Activated CD4-positive, alpha-beta memory T cell treated with anti-CD3 and anti-CD28 coated beads for 36 hours (primary cell): ENCODE data around the gene EIF5B. TPM values are rescaled to one million over a fixed set of nuclear protein-coding genes. Genes with fewer than 3 reads are reported as not detected.

Experiments used
- CTCF ChIA-PET: fragments of 350-600 bp; sonication (Branson Sonifier 250); formaldehyde crosslinking; loops from one replicate; lab custom pipeline; 2021; ENCODE audit warnings: antibody characterized with exemption, inconsistent platforms; lab: Charles Lee
- POLR2A ChIA-PET: fragments of 350-600 bp; sonication (Branson Sonifier 250); formaldehyde crosslinking; loops from one replicate; lab custom pipeline; 2021; ENCODE audit warnings: antibody characterized with exemption; lab: Charles Lee
- DNase-seq: peaks from one replicate; pipeline ENCODE4 v3.0.0-alpha.2; 2020
- H3K27ac Mint-ChIP-seq: one replicate; pipeline ENCODE4 v1.8.0; 2021; ENCODE audit warnings: mixed read lengths
- H3K27me3 Mint-ChIP-seq: one replicate; pipeline ENCODE4 v1.8.0; 2021; ENCODE audit warnings: mixed read lengths
- H3K36me3 Mint-ChIP-seq: one replicate; pipeline ENCODE4 v1.8.0; 2021; ENCODE audit warnings: mixed read lengths
- H3K4me1 Mint-ChIP-seq: one replicate; pipeline ENCODE4 v1.8.0; 2021; ENCODE audit warnings: low read depth, mixed read lengths
- H3K4me3 Mint-ChIP-seq: one replicate; pipeline ENCODE4 v1.8.0; 2021; ENCODE audit warnings: mild to moderate bottlenecking, mixed read lengths
- H3K9me3 Mint-ChIP-seq: one replicate; pipeline ENCODE4 v1.8.0; 2021; ENCODE audit warnings: mixed read lengths
- intact Hi-C: fragments of 100-400 bp; cut with micrococcal nuclease; formaldehyde crosslinking; loops from one replicate; pipeline ENCODE4 v1.15.1; 2023
- total RNA-seq, 2 experiments: library from RNA; stranded (reverse); gene quantifications; one replicate each; pipeline ENCODE4 v1.2.3, GENCODE V29; 2021

EIF5B gene
- total RNA-seq, 2 experiments from 2014 or later, result 69.7 to 72.0 TPM

DNA sequence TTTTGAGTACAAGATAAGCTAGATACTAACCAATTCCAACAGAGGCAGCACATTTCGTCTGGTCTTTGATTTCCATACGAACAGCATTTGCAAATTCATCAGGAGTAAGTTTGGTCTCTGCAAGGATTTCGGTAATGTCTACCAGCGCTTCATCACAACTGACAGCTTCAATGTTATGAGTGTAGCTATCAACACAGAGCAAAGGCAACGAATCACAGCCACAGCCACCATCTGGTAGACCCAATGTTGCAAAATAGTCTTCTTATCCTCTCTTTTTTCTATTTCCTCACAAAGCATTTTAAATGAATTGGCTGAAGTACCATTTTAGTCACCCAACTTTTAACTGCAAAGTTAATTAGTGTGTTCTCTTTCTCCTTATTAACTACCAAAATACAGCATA, 84.3 kb downstream of the EIF5B start:
- ChIA-PET POLR2A (no interaction called here), CTCF (interaction anchor here (0.7 kb wide), 1 partner anchor 153 kb away, joined by 3 read pairs; no protein-coding TSS in a partner anchor)
- intact Hi-C loops, result no loop called here
- peaks cover 26% of the 10 kb centered on the region for H3K36me3 Mint-ChIP-seq
- DNase-seq, result no peak
- no peak overlapping the region for H3K4me3 Mint-ChIP-seq
- no peaks in the 10 kb centered on the region for H3K9me3 Mint-ChIP-seq
- H3K4me1 Mint-ChIP-seq, result no peaks in the 10 kb centered on the region
- no peaks in the 10 kb centered on the region for H3K27me3 Mint-ChIP-seq
- H3K27ac Mint-ChIP-seq, result no peak overlapping the region

DNA sequence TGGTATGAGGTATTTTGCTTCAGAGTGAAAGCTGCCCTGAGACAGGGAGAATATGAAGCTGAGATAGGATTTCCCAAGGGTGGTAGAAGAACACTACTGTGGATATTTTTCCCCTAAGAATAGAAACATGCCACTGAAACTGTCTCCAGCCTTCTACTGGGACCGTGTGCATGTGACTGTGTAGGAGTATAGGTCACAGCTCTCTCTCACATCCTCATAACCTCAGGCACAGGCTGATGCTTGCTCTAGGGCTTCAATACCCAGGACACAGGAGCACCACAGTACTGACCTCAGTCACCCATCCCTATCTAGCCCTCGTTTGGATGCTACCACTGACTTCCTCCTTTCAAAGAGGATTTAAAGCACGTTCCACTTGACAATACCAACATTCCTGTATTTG, 85.4 kb downstream of the EIF5B start:
- CTCF ChIA-PET, result no interaction called here
- Mint-ChIP-seq H3K4me1 (no peaks in the 10 kb centered on the region), H3K36me3 (peaks cover 26% of the 10 kb centered on the region), H3K27ac (no peak overlapping the region), H3K9me3 (no peaks in the 10 kb centered on the region), H3K4me3 (no peak overlapping the region), H3K27me3 (no peaks in the 10 kb centered on the region)
- POLR2A ChIA-PET, result no interaction called here
- intact Hi-C loops, result no loop called here
- DNase-seq, result no peak

DNA sequence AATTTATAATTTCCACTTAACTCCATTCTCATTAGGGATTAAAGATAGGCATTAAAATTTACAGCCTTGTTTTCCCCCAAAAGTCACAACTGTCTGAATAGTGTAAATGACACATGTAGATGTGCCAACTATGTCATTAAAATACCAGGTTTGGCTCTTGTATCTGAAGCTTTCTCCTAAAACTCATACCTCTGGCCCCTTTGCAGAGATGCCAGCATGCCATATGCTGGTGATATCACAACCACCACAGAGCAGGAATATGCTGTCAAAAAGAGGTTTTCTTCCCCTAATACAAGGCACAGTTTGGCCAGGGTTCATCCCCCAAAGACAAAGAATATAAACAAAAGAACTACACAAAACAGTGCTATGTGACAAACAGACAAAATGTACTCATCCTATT, 87.2 kb downstream of the EIF5B start:
- no peaks in the 10 kb centered on the region for H3K9me3 Mint-ChIP-seq
- H3K4me3 Mint-ChIP-seq, result no peak overlapping the region
- no peaks in the 10 kb centered on the region for H3K4me1 Mint-ChIP-seq
- intact Hi-C loops, result no loop called here
- ChIA-PET CTCF (no interaction called here), POLR2A (no interaction called here)
- no peak for DNase-seq
- H3K36me3 Mint-ChIP-seq, result peaks cover 27% of the 10 kb centered on the region
- H3K27me3 Mint-ChIP-seq, result no peaks in the 10 kb centered on the region
- H3K27ac Mint-ChIP-seq, result no peak overlapping the region

DNA sequence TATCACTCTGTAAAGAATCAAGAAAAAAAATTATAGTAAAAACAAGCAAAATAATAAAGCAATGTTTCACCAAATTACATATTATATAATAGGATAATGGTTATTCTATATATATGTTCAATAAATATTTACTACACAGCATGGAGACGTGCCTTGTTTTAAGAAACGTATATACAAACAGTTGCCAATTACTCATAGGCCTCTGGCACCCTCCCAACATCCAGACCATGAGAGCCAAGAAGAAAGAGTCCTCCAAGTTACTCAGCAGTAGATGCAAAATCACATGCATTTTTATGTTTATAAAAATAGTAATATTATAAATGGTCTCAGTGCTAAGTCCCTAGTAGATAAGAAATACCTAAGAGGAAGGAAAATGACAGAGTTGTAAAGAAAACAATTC, 87.8 kb downstream of the EIF5B start:
- POLR2A ChIA-PET, result no interaction called here
- no peaks in the 10 kb centered on the region for H3K27me3 Mint-ChIP-seq
- H3K36me3 Mint-ChIP-seq, result peaks cover 22% of the 10 kb centered on the region
- H3K27ac Mint-ChIP-seq, result no peak overlapping the region
- no peaks in the 10 kb centered on the region for H3K4me1 Mint-ChIP-seq
- no peak for DNase-seq
- no peak overlapping the region for H3K4me3 Mint-ChIP-seq
- CTCF ChIA-PET, result no interaction called here
- no peaks in the 10 kb centered on the region for H3K9me3 Mint-ChIP-seq
- intact Hi-C loops, result no loop called here

DNA sequence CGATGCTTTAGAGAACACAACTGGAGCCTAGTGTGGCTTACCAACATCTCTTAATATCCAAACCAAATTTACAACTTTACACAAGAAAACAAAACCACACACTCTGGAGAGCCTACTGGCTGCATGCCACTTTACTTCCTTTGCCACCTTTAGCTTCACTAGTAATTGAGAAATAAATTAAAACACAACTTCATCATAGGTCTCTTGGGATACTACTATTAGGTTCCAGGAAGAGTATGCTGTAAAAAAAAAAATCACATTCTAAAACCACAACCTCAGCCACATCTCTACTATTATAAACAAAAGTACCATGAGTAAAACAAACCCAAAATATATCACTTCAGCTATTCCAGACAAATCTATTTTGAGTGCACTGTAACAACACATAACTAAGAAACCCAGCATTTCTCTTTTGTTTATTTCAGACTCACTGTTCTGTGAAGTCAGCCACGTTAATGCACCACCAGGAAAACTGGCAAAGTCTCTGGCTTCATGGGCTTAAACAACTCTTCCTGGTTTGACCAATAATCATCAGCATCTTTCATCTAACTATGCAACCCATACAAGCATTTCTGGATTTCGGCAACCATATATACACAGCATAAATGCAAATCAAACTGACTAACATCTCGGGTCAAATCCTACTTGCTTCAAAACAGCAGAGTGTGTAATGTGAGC, 93.6 kb downstream of the EIF5B start:
- Mint-ChIP-seq H3K9me3 (no peaks in the 10 kb centered on the region), H3K36me3 (peaks cover 24% of the 10 kb centered on the region), H3K4me1 (peaks cover 15% of the 10 kb centered on the region), H3K27ac (no peak overlapping the region), H3K27me3 (no peaks in the 10 kb centered on the region), H3K4me3 (no peak overlapping the region)
- ChIA-PET CTCF (interaction anchor here (1.4 kb wide), 1 partner anchor 59 kb away, joined by 4 read pairs; the partner anchor contains the start of gene REV1), POLR2A (no interaction called here)
- intact Hi-C loops, result loop anchor here (10.0 kb wide), 1 partner anchor 54 kb away; no protein-coding TSS in a partner anchor
- DNase-seq, result no peak

DNA sequence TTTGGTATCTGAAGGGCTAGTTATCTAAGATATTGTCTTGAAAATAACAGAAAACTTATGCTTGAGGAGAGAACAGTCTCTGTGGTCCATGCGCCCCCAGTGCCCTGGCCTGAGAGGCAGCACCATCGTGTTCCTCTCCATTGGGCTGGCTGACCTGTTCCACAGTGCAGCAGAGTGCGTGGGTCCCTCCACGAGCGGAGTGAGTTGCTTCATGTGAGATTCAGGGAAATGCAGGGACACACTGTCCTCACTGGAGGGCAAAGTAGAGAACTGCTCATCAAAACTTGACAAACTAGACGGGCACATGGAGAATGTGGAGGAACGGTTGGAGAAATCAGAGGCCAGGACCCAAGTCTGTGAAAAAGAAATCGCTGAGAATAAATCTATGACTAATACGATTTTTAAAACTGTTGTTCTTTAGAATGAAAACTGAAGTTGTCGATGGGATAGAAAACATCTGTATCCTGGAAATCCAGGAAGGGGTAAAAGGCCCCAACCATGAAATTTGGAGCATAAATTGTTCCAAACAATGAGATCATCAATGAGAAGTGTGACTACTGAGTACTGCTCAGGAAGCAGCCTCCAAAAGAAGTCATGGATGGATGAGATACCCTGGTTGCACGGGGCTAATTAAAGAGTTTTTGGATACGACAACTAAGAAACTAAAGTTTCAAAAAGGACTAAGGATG, 94.5 kb downstream of the EIF5B start:
- H3K4me3 Mint-ChIP-seq, result no peak overlapping the region
- intact Hi-C loops, result loop anchor here (10.0 kb wide), 1 partner anchor 53 kb away; no protein-coding TSS in a partner anchor
- DNase-seq, result no peak
- POLR2A ChIA-PET, result no interaction called here
- H3K36me3 Mint-ChIP-seq, result peaks cover 22% of the 10 kb centered on the region
- H3K27ac Mint-ChIP-seq, result no peak overlapping the region
- CTCF ChIA-PET, result no interaction called here
- H3K4me1 Mint-ChIP-seq, result peaks cover 15% of the 10 kb centered on the region
- no peaks in the 10 kb centered on the region for H3K27me3 Mint-ChIP-seq
- H3K9me3 Mint-ChIP-seq, result no peaks in the 10 kb centered on the region

DNA sequence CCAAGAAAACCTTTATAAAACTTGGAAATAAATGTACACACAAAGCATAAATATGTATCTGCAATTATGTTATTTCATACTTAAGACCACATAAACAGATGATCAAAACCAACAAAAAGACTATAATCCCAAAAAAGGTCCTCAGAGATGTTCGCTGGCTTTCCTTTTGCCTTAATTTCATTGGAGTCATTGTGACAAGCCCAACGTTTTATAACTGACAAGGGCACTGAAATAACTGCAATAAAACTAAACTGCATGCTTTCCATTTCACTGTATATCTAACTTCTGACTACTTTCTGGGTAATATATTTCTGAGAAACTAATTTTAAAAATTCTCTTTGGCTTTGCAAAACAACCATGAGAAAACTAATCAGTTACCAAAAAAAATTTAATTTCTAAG, 96.2 kb downstream of the EIF5B start:
- peaks cover 15% of the 10 kb centered on the region for H3K4me1 Mint-ChIP-seq
- intact Hi-C loops, result loop anchor here (10.0 kb wide), 1 partner anchor 51 kb away; no protein-coding TSS in a partner anchor
- POLR2A ChIA-PET, result no interaction called here
- peaks cover 17% of the 10 kb centered on the region for H3K36me3 Mint-ChIP-seq
- H3K9me3 Mint-ChIP-seq, result no peaks in the 10 kb centered on the region
- no peak for DNase-seq
- H3K4me3 Mint-ChIP-seq, result no peak overlapping the region
- H3K27ac Mint-ChIP-seq, result no peak overlapping the region
- no peaks in the 10 kb centered on the region for H3K27me3 Mint-ChIP-seq
- CTCF ChIA-PET, result interaction anchor here (0.7 kb wide), 1 partner anchor 283 kb away, joined by 3 read pairs; no protein-coding TSS in a partner anchor

DNA sequence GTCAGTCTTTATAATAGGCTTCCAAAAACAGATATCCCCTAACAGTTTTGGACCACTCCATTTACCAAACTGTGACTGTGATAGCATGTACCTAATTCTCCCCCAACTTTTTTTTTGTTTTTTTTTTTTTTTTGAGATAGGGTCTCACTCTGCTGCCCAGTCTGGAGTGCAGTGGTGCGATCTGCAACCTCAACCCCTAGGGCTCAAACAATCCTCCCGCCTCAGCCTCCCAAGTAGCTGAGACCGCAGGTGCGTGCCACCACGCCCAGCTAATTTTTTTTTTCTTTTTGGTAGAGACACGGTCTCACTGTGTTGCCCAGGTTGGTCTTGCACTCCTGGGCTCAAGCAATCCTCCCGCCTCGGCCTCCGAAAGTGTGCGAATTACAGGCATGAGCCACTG, 99.7 kb downstream of the EIF5B start:
- ChIA-PET CTCF (no interaction called here), POLR2A (no interaction called here)
- H3K9me3 Mint-ChIP-seq, result no peaks in the 10 kb centered on the region
- H3K4me1 Mint-ChIP-seq, result peaks cover 3% of the 10 kb centered on the region
- no peaks in the 10 kb centered on the region for H3K27me3 Mint-ChIP-seq
- no peak overlapping the region for H3K4me3 Mint-ChIP-seq
- no peak overlapping the region for H3K27ac Mint-ChIP-seq
- intact Hi-C loops, result loop anchor here (10.0 kb wide), 1 partner anchor 48 kb away; no protein-coding TSS in a partner anchor
- H3K36me3 Mint-ChIP-seq, result peaks cover 7% of the 10 kb centered on the region
- no peak for DNase-seq

DNA sequence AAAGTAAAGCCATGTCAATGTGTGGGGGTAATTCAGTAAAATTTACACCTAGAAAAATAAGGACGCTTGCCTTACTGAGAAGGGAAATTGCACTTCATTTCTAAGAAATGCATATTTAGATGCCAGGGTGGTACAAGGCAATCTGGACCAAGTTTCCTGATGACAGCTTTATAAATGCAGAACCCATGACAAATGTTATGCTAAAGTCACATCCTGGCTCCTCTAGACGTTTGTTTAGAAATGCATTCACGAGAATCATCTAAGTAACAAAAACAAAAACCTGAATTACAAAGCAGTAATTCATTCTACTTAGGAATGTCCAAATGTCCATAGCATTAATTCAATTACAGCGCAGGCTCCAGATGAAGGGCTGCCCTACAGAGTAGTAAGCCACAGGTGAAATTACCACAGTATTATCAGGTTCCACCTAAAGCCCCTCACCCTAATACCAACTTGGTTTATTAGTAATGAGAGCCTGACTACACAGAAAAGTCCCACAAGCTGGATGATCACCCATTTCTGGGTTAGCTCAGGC, 102.8 kb downstream of the EIF5B start:
- H3K27me3 Mint-ChIP-seq, result no peaks in the 10 kb centered on the region
- DNase-seq, result no peak
- ChIA-PET CTCF (no interaction called here), POLR2A (no interaction called here)
- H3K27ac Mint-ChIP-seq, result no peak overlapping the region
- peaks cover 11% of the 10 kb centered on the region for H3K4me1 Mint-ChIP-seq
- H3K9me3 Mint-ChIP-seq, result no peaks in the 10 kb centered on the region
- H3K36me3 Mint-ChIP-seq, result peaks cover 7% of the 10 kb centered on the region
- intact Hi-C loops, result loop anchor here (10.0 kb wide), 1 partner anchor 45 kb away; no protein-coding TSS in a partner anchor
- no peak overlapping the region for H3K4me3 Mint-ChIP-seq

DNA sequence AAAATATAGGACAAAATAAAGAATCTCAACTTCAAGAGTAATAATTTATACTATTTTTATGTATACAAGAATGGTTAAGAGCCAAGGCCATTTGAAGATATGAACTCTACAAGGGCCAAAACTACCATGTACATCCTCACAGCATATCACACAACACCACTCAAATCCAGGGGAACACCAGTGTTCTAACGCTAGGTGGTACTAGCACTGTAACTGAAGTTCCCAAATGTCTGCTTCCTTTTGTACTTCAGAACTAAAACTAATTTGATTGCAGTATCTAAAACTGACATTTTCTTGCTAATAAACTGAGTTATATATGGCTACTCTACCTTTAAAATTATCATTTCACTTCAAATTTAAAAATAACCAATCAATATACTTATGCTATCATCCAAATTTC, 105.6 kb downstream of the EIF5B start:
- Mint-ChIP-seq H3K36me3 (peaks cover 8% of the 10 kb centered on the region), H3K4me3 (no peak overlapping the region), H3K27me3 (no peaks in the 10 kb centered on the region), H3K9me3 (no peaks in the 10 kb centered on the region), H3K4me1 (peaks cover 21% of the 10 kb centered on the region), H3K27ac (no peak overlapping the region)
- ChIA-PET POLR2A (no interaction called here), CTCF (no interaction called here)
- DNase-seq, result no peak
- intact Hi-C loops, result no loop called here

DNA sequence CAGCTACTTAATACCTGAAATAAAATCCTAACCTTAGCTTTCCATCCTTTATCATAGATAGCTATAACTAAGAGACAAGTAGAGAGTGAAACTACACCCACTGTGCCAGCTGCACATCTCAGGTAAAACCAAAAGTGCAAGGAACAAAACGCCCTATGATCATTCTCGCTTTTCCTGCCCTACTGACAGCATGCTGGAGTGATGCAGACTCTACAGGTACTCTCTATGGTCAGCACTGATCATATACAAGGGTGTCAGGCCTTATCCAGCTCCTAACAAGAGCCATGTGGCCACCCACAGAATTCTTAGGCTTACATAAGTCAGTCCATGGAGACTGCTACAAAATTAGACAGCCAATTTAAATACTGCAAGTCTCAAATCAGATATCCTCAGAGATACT, 107.0 kb downstream of the EIF5B start:
- CTCF ChIA-PET, result no interaction called here

DNA sequence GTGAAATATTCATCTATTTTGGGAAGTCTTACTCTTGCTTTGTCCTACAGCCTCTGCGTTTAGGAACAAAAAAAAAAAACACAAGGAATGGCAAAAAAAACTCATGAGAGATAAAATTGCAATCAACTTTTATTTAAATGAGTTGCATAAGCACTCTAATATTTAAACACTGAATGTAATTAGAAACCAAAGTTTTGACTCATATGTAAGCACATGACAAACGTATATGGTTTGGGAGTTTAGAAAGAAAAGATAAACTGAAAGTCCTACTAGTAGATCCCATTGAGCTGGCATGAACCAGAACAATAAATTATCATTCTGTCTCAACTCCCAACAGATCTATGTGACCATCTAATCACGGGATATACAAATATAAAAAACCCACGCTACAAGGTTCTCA, 107.9 kb downstream of the EIF5B start:
- intact Hi-C loops, result no loop called here
- no peak overlapping the region for H3K27ac Mint-ChIP-seq
- no peak for DNase-seq
- H3K9me3 Mint-ChIP-seq, result no peaks in the 10 kb centered on the region
- peaks cover 21% of the 10 kb centered on the region for H3K4me1 Mint-ChIP-seq
- H3K36me3 Mint-ChIP-seq, result peaks cover 13% of the 10 kb centered on the region
- no peaks in the 10 kb centered on the region for H3K27me3 Mint-ChIP-seq
- no peak overlapping the region for H3K4me3 Mint-ChIP-seq
- ChIA-PET CTCF (no interaction called here), POLR2A (no interaction called here)

More for the DNA sequence above, 107.0 kb downstream of the EIF5B start:
- Mint-ChIP-seq H3K9me3 (no peaks in the 10 kb centered on the region), H3K27me3 (no peaks in the 10 kb centered on the region), H3K27ac (no peak overlapping the region), H3K36me3 (peaks cover 13% of the 10 kb centered on the region), H3K4me3 (no peak overlapping the region), H3K4me1 (peaks cover 21% of the 10 kb centered on the region)
- no peak for DNase-seq
- intact Hi-C loops, result no loop called here
- POLR2A ChIA-PET, result no interaction called here
